ENCODE measurements around the gene SYNM. TPM values are rescaled to one million over a fixed set of nuclear protein-coding genes. Genes with fewer than 3 reads are reported as not detected.

Gene SYNM
- total and polyA plus RNA-seq, 2 experiments from 2014 or later = 5.4 to 8.0 TPM

- H3K27ac ChIP-seq = no peak overlapping the region
These were observed 49.4 kb downstream of the SYNM start for GRCh38 chr15:99154271-99154670.

GRCh38 chr15:99155961-99156443 lies 51.1 kb downstream of the SYNM start:
- Histone ChIP-seq H3K4me1 (ENCODE audit: low read depth) (no peaks in the 10 kb centered on the region), H3K4me3 (no peak overlapping the region), H3K27me3 (no peaks in the 10 kb centered on the region), H3K27ac (no peak overlapping the region), H3K9me3 (ENCODE audit: low read depth) (no peaks in the 10 kb centered on the region), H3K36me3 (no peaks in the 10 kb centered on the region)
- TF ChIP-seq CTCF (IDR thresholded peaks at IDR 0.05; ENCODE audit: low read depth, low read length) = no peak
- DNase-seq (ENCODE audit: low read depth in 1 of 2, low spot score in 1 of 2) = peak in 1 of 2 donors; percentile 10

More at GRCh38 chr15:99154271-99154670, 49.4 kb downstream of the SYNM start:
- no peaks in the 10 kb centered on the region for H3K4me1 ChIP-seq (ENCODE audit: low read depth)
- no peaks in the 10 kb centered on the region for H3K27me3 ChIP-seq
- H3K36me3 ChIP-seq = no peaks in the 10 kb centered on the region
- DNase-seq (ENCODE audit: low read depth in 1 of 2, low spot score in 1 of 2) = peak in 1 of 2 donors; percentile 25
- no peaks in the 10 kb centered on the region for H3K9me3 ChIP-seq (ENCODE audit: low read depth)
- TF ChIP-seq CTCF (IDR thresholded peaks at IDR 0.05; ENCODE audit: low read depth, low read length) = no peak
- H3K4me3 ChIP-seq = no peak overlapping the region

- no peaks in the 10 kb centered on the region for H3K9me3 ChIP-seq (ENCODE audit: low read depth)
- H3K36me3 ChIP-seq = no peaks in the 10 kb centered on the region
- no peaks in the 10 kb centered on the region for H3K27me3 ChIP-seq
- H3K4me1 ChIP-seq (ENCODE audit: low read depth) = no peaks in the 10 kb centered on the region
- no peak overlapping the region for H3K27ac ChIP-seq
- no peak for TF ChIP-seq CTCF (IDR thresholded peaks at IDR 0.05; ENCODE audit: low read depth, low read length)
- no peak overlapping the region for H3K4me3 ChIP-seq
- DNase-seq (ENCODE audit: low read depth in 1 of 2, low spot score in 1 of 2) = no peak
These were observed 52.6 kb downstream of the SYNM start for GRCh38 chr15:99157456-99157855.

- no peak for TF ChIP-seq CTCF (IDR thresholded peaks at IDR 0.05; ENCODE audit: low read depth, low read length)
- no peak overlapping the region for H3K27ac ChIP-seq
- H3K27me3 ChIP-seq = no peaks in the 10 kb centered on the region
- DNase-seq (ENCODE audit: low read depth in 1 of 2, low spot score in 1 of 2) = no peak
- H3K4me3 ChIP-seq = no peak overlapping the region
- H3K9me3 ChIP-seq (ENCODE audit: low read depth) = no peaks in the 10 kb centered on the region
- no peaks in the 10 kb centered on the region for H3K4me1 ChIP-seq (ENCODE audit: low read depth)
- no peaks in the 10 kb centered on the region for H3K36me3 ChIP-seq
These were observed 53.9 kb downstream of the SYNM start for GRCh38 chr15:99158626-99159412.

- no peak overlapping the region for H3K27ac ChIP-seq
- no peaks in the 10 kb centered on the region for H3K27me3 ChIP-seq
- no peaks in the 10 kb centered on the region for H3K9me3 ChIP-seq (ENCODE audit: low read depth)
- no peak for DNase-seq (ENCODE audit: low read depth in 1 of 2, low spot score in 1 of 2)
- H3K36me3 ChIP-seq = no peaks in the 10 kb centered on the region
- H3K4me3 ChIP-seq = no peak overlapping the region
- no peak for TF ChIP-seq CTCF (IDR thresholded peaks at IDR 0.05; ENCODE audit: low read depth, low read length)
- H3K4me1 ChIP-seq (ENCODE audit: low read depth) = peaks cover 5% of the 10 kb centered on the region
These were observed 58.6 kb downstream of the SYNM start for GRCh38 chr15:99163271-99164062.

All from cardiac muscle cell (in vitro differentiated cells and primary cell).